Stimulated activated CD4-positive, alpha-beta T cell treated with anti-CD3 and anti-CD28 coated beads, TNF-alpha, amount 100 ng/mL, for 1 hour (primary cell): ENCODE results near the gene TMEM132A.

ENCODE experiments used
- DNase-seq, 3 donors: peaks; one replicate each; pipeline ENCODE4 v3.0.0-alpha.2; 2020; ENCODE audit warnings: low read depth in 3 of 3, low spot score in 1 of 3

The TMEM132A gene

GRCh38 chr11:60919956-60920355 is 4.3 kb upstream of the TMEM132A start:
- DNase-seq: no peak

DNA sequence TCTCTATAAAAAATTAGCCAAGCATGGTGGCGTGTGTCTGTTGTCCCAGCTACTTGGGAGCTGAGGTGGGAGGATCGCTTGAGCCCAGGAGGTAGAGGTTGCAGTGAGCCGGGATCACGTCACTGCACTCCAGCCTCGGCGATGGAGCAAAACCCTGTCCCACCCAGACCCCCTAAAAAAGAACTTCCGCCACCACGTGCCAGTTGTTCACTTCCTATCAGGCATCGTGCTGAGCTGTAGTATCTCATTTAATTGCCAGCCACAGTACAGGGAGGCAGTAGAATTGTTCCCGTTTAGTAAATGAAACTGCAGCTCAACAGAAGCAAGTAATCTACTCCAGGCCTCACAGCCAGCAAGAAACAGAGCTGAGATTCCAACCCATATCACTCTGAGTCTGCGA is 3.0 kb upstream of the TMEM132A start:
- DNase-seq: no peak

GRCh38 chr11:60921777-60922335 is 2.4 kb upstream of the TMEM132A start:
- DNase-seq: no peak

DNA sequence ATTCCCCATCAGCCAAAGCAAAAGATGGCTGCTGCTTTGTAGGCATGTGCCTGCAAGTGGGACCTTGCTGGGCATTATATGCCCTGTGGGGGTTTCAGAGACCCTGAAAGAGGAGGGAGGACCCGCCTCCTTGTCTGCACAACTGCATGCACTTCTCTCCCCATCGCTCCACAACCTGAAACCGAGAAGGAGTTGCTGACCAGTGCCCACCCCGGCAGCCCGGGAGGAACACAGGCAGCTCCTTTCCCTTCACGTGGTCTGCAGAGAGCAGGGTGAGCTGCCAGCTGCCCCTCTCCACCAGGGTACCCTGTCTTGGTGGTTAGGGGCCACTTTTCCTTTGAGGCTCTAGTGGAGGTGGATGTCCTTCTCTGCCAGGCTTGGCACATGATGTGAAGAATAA is 1.4 kb upstream of the TMEM132A start:
- no peak for DNase-seq

DNA sequence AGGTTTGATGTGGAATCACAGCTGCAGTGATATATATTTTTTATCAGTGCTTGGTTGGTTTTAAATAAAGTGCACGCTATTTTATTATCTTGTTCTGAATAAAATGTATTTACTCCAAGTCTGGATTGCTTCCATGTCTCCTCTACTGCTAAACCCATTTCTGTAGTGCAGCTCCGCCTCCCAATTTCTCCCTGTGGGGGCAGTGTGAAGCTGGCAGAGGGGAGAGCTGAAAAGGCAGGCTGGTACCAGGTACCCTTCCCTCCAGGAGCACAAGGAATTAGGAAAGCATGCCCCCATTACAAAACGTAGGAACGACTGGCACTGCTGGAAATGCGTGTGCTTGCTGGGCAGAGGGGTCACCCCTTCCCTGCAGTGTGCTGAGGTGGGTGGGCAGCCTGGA is 934 bp upstream of the TMEM132A start:
- no peak for DNase-seq

- DNase-seq: no peak
These were observed 505 bp upstream of the TMEM132A start for GRCh38 chr11:60923800-60924109.

GRCh38 chr11:60924906-60925853 is 920 bp downstream of the TMEM132A start:
- DNase-seq: no peak

- no peak for DNase-seq
These were observed 1.6 kb downstream of the TMEM132A start for GRCh38 chr11:60925868-60926267.

GRCh38 chr11:60926500-60926899 is 2.2 kb downstream of the TMEM132A start:
- DNase-seq: no peak

DNA sequence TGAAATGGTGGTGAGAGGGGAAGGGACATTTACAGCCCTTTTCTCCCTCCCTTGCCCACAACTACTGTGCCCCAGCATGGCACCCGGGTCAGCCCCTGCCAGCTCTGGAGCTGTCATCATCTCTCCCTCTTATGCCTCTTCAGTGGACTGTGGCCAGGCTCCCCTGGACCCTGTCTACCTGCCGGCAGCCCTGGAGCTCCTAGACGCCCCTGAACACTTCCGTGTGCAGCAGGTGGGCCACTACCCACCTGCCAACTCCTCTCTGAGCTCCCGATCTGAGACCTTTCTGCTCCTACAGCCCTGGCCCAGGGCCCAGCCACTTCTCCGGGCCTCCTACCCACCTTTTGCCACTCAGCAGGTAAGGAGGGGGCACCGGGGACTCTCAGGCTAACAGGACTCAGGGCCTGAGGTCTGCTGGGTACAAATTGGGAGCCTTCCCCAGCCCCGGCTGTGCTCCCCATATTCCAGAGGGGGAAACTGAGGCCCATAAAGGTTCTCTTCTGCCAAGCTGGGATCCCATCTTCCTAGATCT is 2.9 kb downstream of the TMEM132A start:
- no peak for DNase-seq

GRCh38 chr11:60927600-60927999 is 3.3 kb downstream of the TMEM132A start:
- no peak for DNase-seq

DNA sequence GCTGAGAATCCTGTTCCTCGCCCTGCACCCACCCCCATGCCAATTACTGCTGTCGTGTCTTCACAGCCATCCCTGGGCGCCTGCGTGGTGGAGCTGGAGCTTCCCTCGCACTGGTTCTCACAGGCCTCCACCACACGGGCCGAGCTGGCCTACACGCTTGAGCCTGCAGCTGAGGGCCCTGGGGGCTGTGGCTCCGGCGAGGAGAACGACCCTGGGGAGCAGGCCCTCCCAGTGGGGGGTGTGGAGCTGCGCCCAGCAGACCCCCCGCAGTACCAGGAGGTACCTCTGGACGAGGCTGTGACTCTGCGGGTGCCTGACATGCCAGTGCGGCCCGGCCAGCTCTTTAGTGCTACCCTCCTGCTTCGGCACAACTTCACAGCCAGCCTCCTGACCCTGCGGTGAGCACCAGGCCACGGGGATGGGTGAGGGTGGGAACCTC is 4.3 kb downstream of the TMEM132A start:
- no peak for DNase-seq

DNA sequence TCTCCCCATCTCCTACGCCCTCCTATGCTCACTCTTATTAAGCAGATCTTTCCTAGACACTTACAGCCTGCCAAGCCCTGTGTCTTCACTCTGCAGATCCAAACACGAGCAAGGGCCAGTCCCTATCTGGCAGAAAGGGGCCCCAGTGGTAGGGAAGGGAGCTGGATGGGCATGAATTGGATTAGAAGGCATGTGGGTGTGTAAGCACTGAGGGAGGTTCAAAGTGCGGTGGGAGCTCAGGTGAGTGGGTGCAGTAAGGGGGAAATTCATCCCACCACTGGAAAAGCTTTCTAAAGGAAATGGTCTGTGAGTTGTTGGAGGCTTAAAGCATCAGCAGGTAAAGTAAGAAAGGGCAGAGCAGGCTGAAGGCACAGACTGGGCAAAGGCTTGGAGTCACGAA is 5.5 kb downstream of the TMEM132A start:
- no peak for DNase-seq

GRCh38 chr11:60930394-60930793 is 6.1 kb downstream of the TMEM132A start:
- DNase-seq: no peak

DNA sequence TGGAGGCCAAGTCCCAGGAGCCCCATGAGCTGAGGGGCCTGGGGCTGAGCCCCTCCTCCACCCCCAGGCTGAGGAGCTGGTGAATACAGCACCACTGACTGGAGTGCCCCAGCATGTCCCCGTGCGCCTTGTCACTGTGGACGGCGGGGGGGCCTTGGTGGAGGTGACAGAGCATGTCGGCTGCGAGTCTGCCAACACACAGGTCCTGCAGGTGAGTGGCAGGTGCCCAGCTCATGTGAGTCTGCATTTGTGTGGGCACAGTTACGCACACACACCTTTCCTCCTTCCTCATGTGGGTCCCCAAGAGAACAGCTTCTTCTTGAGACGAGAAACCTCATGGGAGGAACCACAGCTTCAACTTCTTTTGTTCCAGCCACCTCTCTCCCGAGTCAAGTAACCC is 7.7 kb downstream of the TMEM132A start:
- DNase-seq: no peak

DNA sequence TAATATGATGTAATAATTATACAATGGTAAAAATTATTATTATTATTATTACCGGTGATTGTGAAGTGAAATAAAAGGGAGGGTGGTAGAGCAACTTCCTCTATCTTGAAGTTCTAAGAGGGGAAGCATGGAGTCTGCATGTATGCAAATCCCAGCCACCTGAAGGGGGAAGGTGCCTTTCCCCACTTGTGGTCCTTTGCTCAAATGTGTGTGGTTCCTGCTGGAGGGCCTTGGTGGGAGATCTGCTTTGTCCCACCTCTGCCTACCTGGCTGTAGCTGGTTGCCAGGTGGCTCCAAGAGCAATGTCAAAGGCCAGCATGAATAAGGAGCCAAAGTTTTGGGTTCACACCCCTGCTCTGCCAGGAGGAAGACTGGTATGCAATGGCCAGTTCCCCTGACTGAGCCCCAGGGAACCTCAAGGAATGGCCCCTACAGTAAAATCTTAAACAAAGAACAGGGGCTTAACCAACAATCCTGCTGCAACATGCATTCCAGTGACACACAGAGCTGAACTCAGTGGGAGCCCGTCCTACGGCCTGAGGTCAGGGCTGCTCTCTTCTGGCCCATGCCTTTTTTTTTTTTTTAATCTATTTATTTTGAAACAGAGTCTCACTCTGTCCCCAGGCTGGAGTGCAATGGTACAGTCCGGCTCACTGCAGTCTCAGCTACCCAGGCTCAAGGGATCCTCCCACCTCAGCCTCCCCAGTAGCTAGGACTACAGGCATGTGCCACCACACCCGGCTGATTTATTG is 8.5 kb downstream of the TMEM132A start:
- no peak for DNase-seq

GRCh38 chr11:60933416-60934123 is 9.3 kb downstream of the TMEM132A start:
- DNase-seq: no peak

- DNase-seq: no peak
These were observed 10.0 kb downstream of the TMEM132A start for GRCh38 chr11:60934124-60934789.

- no peak for DNase-seq
These were observed 10.7 kb downstream of the TMEM132A start for GRCh38 chr11:60934790-60935605.
